ENCODE data around the gene CYB5RL.
"Not testable (repeated sequence)": the region's sequence is repeated elsewhere in the genome, so short reads cannot be mapped to it uniquely, and the experiment has no call there.

The CYB5RL gene

GRCh38 chr1:54199765-54200518 lies at the start of gene CYB5RL, which contains the start of gene MRPL37:
Gene CYB5RL, minus strand, starts transcription at chr1:54200030. Its CDS starts 4,414 bp downstream, at chr1:54195616.
Gene MRPL37, plus strand, starts transcription at chr1:54200167. Its CDS starts 77 bp downstream, at chr1:54200244.
- DNase-seq (ENCODE audit: low read depth) = peak; percentile 84

DNA sequence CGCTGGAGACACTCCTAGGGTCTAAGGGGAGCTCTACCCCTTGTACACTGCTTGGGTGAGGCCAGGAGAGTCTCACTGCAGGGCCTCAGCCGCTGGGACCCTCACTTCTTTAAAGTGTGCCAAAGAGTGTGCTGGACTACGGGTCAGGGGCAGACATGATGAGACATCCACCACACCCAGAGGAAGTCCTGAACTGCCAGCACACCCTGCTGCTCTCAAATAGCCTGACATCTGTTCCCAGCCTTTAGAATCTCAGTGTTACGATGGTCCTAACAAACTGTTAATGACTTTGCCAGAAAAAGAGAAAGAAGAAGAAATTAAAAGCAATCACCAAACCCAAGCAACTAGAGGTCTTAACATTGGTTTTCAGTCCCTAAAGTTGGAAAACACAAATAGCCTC lies 49.1 kb upstream of the CYB5RL start:
- no peak for DNase-seq (ENCODE audit: low read depth)

DNA sequence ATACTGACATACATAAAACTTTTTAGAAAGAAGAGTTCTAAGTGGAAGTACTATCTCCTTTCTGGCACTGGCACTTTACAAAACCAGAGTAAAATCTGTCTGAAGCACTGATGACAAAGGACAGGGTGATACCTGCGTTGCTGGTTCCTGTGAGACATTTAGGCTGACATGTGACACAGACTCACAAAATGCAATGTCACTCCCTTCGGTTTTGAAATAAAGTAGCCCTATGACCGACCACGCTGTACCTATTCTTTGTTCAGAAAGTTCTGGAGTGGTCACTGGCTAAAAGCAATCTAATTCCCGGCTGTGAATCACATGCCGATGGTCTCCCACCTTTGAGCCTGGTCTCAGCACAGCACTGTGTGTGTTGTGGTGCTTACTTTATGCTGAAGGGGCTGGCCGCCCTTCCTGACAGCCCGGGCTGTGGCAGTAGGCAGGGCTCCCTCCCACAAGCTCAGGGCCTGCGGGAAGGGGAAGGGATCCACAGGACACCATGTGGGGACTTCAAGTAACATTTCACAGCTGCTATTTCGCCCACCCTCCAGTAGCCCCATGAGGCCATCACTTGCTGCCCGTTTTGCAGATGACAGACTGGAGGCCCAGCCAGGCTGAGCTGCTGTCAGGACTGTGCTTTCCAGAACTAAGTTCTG lies 48.2 kb upstream of the CYB5RL start:
- DNase-seq (ENCODE audit: low read depth) = no peak

DNA sequence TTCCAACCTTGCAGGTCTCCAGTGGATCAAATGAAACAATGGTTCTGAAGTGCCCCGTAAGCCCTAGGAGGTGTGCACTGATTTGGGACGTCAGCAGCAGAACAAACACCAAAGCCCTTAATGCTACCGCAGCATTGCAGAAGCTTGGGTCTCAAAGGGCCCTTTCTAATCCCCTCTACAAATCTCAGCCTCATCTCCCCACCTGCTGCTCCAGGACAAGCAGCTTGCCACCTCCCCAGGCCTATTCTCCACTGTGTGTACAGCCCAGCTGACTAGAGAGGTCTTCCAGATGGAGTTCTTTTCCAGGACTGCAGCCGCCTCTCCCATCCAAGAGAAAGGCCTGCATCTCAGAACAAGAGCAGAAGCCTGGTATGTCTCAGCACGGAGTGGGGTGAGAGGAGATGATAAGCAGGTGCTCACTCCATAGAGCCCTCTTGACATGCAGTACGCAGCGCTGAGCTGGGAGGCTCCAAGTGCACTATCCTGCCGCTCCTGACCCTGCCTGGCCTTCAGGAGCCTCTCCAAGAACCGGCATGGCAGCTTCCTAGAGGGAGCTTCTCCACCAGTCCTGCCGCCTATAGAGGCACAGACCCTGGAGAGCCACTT lies 46.4 kb upstream of the CYB5RL start:
- no peak for DNase-seq (ENCODE audit: low read depth)

GRCh38 chr1:54245501-54245900 lies 45.7 kb upstream of the CYB5RL start:
- no peak for DNase-seq (ENCODE audit: low read depth)

- no peak for DNase-seq (ENCODE audit: low read depth)
Measured at GRCh38 chr1:54244655-54245054, 44.8 kb upstream of the CYB5RL start.

DNA sequence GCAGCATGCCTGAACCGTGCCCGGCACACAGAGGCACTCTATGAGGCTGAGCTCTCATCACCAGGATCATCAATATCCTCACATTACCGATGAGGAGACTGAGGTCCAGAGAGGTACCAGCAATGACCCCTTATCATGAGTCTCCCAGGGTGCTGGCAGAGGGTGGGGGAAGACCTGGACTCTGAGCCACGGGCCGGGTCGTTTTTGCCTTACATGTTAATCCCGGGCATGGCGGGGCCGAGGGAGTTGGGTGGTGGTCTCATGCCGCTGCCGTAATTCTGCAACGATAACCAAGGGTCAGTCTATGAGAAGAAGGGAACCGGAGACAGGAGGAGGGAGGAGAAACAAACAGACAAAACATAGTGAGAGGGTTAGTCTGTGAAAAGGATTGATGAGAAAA lies 43.2 kb upstream of the CYB5RL start:
- DNase-seq (ENCODE audit: low read depth) = no peak

DNA sequence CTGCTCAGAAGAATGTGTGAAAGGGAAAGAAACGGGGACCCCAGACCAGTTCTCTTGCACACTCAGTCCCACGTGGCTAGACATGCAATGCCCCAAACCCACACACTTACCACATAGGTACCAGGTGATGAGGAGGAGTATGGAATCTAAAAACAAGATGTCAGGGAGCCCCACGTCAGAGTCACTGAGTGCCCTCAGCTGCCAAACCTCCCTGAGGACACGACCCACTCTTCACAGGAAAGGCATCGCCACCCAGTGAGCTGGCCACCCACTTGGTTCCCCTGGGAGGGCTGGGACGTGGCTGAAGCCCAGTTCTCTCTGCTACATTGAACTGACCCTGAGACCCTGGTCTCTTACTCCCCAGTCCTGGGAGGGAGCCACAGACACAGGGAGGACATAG lies 41.5 kb upstream of the CYB5RL start:
- DNase-seq (ENCODE audit: low read depth) = no peak

GRCh38 chr1:54240741-54241335 lies 41.0 kb upstream of the CYB5RL start:
- DNase-seq (ENCODE audit: low read depth) = no peak

DNA sequence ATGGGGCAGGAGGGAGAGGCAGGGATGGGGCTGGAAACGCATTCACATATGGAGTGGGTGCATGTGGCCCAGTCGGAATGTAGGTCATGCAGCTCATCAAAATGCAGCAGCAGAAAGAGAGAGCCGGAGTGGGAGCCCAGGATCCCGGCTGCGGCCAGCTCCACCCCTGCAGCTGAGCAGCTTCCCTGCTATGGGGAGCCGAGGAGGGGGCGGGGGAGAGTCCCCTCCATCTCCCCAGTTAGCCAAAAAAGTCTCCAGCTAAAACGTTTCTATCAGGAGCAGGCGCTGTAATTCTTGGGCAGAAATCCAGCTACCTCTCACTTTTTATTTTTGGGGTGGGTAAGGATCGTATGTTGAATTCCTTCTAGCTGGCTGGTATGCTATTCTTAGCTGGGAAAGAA lies 39.8 kb upstream of the CYB5RL start:
- DNase-seq (ENCODE audit: low read depth) = no peak

DNA sequence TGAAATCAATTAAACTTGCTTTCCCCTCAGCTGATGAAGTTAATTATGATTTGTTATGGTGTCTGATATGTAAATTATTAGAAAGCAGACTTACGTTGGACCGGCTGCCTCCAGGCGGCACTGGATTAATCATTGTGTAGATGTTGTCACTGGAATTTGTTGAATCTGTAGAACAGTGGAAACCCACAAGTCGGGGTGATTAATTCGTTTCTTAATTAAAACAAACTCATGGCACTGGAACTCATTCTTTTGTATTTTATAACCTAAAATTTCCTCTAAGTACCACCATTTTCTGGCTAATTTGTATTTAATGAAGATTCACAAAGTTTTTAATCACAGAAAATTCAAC lies 39.2 kb upstream of the CYB5RL start:
- DNase-seq (ENCODE audit: low read depth) = no peak

- DNase-seq (ENCODE audit: low read depth) = no peak
Measured at GRCh38 chr1:54238353-54239034, 38.7 kb upstream of the CYB5RL start.

GRCh38 chr1:54237586-54237985 lies 37.8 kb upstream of the CYB5RL start:
- no peak for DNase-seq (ENCODE audit: low read depth)

- no peak for DNase-seq (ENCODE audit: low read depth)
Measured at GRCh38 chr1:54234284-54234683, 34.5 kb upstream of the CYB5RL start.

DNA sequence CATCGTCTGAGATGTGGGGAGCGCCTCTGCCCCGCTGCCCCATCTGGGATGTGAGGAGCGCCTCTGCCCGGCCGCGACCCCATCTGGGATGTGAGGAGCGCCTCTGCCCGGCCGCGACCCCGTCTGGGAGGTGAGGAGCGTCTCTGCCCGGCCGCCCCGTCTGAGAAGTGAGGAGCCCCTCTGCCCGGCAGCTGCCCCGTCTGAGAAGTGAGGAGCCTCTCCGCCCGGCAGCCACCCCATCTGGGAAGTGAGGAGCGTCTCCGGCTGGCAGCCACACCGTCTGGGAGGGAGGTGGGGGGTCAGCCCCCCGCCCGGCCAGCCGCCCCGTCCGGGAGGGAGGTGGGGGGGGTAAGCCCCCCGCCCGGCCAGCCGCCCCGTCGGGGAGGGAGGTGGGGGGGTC lies 33.4 kb upstream of the CYB5RL start:
- DNase-seq (ENCODE audit: low read depth) = not testable (repeated sequence)

- DNase-seq (ENCODE audit: low read depth) = no peak
Measured at GRCh38 chr1:54230507-54231339, 30.9 kb upstream of the CYB5RL start.

- no peak for DNase-seq (ENCODE audit: low read depth)
Measured at GRCh38 chr1:54229281-54229891, 29.6 kb upstream of the CYB5RL start.

DNA sequence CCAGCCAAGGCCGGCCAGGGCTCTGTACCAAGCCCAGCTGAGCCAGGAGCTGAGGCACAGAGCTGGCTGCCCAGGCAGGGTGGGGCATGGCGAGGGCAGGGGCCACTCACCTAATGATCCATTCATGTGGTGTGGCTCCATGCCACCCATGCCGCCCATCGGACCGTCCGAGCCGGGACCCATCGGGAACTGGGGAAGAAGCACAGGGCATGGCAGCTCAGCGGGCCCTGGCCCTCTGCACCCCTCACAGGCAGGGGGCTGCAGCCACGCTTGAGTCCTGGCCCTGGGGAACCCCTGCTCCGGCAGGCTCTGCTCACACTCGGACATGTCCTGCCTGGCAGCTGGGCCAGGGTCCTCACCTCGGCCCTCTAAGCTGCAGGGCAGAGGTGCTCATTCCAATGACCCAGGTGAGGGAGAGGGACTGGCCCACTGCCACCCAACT lies 28.8 kb upstream of the CYB5RL start:
- DNase-seq (ENCODE audit: low read depth) = no peak

DNA sequence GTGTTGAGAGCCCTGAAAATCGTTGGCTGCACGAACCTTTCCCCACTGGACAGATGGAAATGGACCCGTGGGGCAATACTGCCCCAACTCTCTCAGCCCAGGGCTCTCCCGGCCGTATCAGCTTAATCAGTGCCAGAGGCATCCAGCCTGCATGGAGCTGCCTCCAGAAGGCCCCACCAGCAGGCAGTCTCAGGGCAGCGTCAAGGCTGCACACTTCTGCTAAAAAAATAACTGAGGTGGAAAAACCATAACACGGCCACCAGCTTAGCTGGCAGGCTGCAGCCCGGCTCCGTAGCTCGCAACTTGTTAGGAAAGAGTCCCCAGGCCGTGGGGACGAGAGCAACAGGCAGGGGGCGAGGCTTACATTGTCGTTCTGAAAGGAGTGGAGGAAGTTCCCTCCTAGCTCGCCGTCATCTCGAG lies 28.1 kb upstream of the CYB5RL start:
- no peak for DNase-seq (ENCODE audit: low read depth)

- no peak for DNase-seq (ENCODE audit: low read depth)
Measured at GRCh38 chr1:54227091-54227602, 27.3 kb upstream of the CYB5RL start.

All from stimulated activated CD4-positive, alpha-beta T cell treated with anti-CD3 and anti-CD28 coated beads, Interleukin-2, amount 100 ng/mL, for 4 hours (primary cell).